Measurements from ENCODE around the gene TGM3. TPM values are rescaled to one million over a fixed set of nuclear protein-coding genes. Genes with fewer than 3 reads are reported as not detected.

The TGM3 gene
- polyA plus RNA-seq, 3 donors = not detected

- Histone ChIP-seq H3K4me3 (replicated peaks in 1 of 3; ENCODE audit: low read depth in 2 of 3, low read length in 3 of 3) (no peak overlapping the region), H3K36me3 (replicated peaks in 1 of 2; ENCODE audit: control insufficient read depth in 1 of 2, insufficient read depth in 2 of 2, low read length in 2 of 2) (no peaks in the 10 kb centered on the region), H3K4me2 (replicated peaks; ENCODE audit: extremely low read depth, low read length, poor library complexity, severe bottlenecking) (no peak overlapping the region), H3K9ac (ENCODE audit: insufficient read depth, low read length, poor library complexity, severe bottlenecking) (no peak overlapping the region), H4K20me1 (ENCODE audit: insufficient read depth, low read length) (no peaks in the 10 kb centered on the region), H3K9me3 (replicated peaks in 1 of 2; ENCODE audit: control insufficient read depth in 1 of 2, insufficient read depth in 1 of 2, low read length in 2 of 2) (no peaks in the 10 kb centered on the region), H3K79me2 (ENCODE audit: insufficient read depth, low read length) (no peaks in the 10 kb centered on the region), H3K27ac (ENCODE audit: low read depth in 1 of 2, low read length in 2 of 2) (peak overlapping the region in 1 of 2 donors; percentile 95), H3K4me1 (ENCODE audit: control insufficient read depth in 1 of 2, insufficient read depth in 2 of 2, low read length in 2 of 2) (peaks cover 63 to 73% of the 10 kb centered on the region in 2 donors), H2AFZ (ENCODE audit: insufficient read depth, low read depth, low read length, poor library complexity, severe bottlenecking) (no peak overlapping the region), H3K27me3 (ENCODE audit: control insufficient read depth in 2 of 2, insufficient read depth in 2 of 2, low read length in 2 of 2) (no peaks in the 10 kb centered on the region)
- intact Hi-C loops (cut with micrococcal nuclease) = no loop called here
- 98% methylated on average over 7 of the region's 8 CpGs for WGBS (ENCODE audit: insufficient coverage)
- peaks cover 68% of the 10 kb centered on the region for H3K4me1 Mint-ChIP-seq
- TF ChIP-seq CTCF (IDR thresholded peaks at IDR 0.05) = no peak
- DNase-seq = no peak
- no peaks in the 10 kb centered on the region for H3K27me3 Mint-ChIP-seq (ENCODE audit: low read depth in 3 of 3)
- H3K27ac Mint-ChIP-seq = peak overlapping the region; percentile 16 to 99 (median 88)
- H3K4me3 Mint-ChIP-seq = no peak overlapping the region
- H3K36me3 Mint-ChIP-seq = peaks cover 0 to 2% of the 10 kb centered on the region in 2 donors
- H3K9me3 Mint-ChIP-seq = peaks cover 0 to 3% (median 0%) of the 10 kb centered on the region in 7 donors
These were observed 17.1 kb downstream of the TGM3 start for GRCh38 chr20:2312876-2313275.

DNA sequence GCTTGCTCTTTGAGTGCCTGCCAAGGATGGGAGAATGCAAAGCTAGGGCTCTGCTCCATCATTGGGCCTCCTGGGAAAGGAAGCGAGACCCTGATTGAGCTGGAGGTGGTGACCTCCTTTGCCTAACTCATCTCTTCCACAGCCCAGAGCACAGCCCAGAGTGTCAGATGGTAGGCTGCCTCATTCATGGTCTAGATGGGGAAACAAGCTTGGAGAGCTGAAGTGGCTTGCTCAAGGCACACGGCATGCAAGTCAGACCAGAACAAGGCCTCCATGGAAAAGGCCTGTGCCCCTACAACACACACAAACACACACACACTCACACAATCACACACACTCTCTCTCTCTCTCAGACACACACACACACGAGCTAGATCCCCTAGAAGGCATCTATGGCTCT is 17.5 kb downstream of the TGM3 start:
- Histone ChIP-seq H3K4me3 (replicated peaks in 1 of 3; ENCODE audit: low read depth in 2 of 3, low read length in 3 of 3) (no peak overlapping the region), H3K79me2 (ENCODE audit: insufficient read depth, low read length) (no peaks in the 10 kb centered on the region), H3K36me3 (replicated peaks in 1 of 2; ENCODE audit: control insufficient read depth in 1 of 2, insufficient read depth in 2 of 2, low read length in 2 of 2) (no peaks in the 10 kb centered on the region), H3K9me3 (replicated peaks in 1 of 2; ENCODE audit: control insufficient read depth in 1 of 2, insufficient read depth in 1 of 2, low read length in 2 of 2) (no peaks in the 10 kb centered on the region), H2AFZ (ENCODE audit: insufficient read depth, low read depth, low read length, poor library complexity, severe bottlenecking) (no peak overlapping the region), H3K4me1 (ENCODE audit: control insufficient read depth in 1 of 2, insufficient read depth in 2 of 2, low read length in 2 of 2) (peaks cover 63 to 73% of the 10 kb centered on the region in 2 donors), H3K9ac (ENCODE audit: insufficient read depth, low read length, poor library complexity, severe bottlenecking) (no peak overlapping the region), H3K4me2 (replicated peaks; ENCODE audit: extremely low read depth, low read length, poor library complexity, severe bottlenecking) (no peak overlapping the region), H3K27me3 (ENCODE audit: control insufficient read depth in 2 of 2, insufficient read depth in 2 of 2, low read length in 2 of 2) (no peaks in the 10 kb centered on the region), H4K20me1 (ENCODE audit: insufficient read depth, low read length) (no peaks in the 10 kb centered on the region), H3K27ac (ENCODE audit: low read depth in 1 of 2, low read length in 2 of 2) (peak overlapping the region in 1 of 2 donors; percentile 95)
- no peaks in the 10 kb centered on the region for H3K27me3 Mint-ChIP-seq (ENCODE audit: low read depth in 3 of 3)
- intact Hi-C loops (cut with micrococcal nuclease) = no loop called here
- TF ChIP-seq CTCF (IDR thresholded peaks at IDR 0.05) = no peak
- peak overlapping the region in 1 of 2 donors; percentile 44 for H3K4me3 Mint-ChIP-seq
- H3K36me3 Mint-ChIP-seq = peaks cover 0 to 2% of the 10 kb centered on the region in 2 donors
- DNase-seq = peak in 1 of 3 donors; percentile 27
- WGBS (ENCODE audit: insufficient coverage) = no CpG with 5 or more reads among the region's 3 CpGs
- peak overlapping the region; percentile 26 to 99 (median 95) for H3K27ac Mint-ChIP-seq
- peaks cover 0 to 3% (median 0%) of the 10 kb centered on the region in 7 donors for H3K9me3 Mint-ChIP-seq
- peaks cover 68% of the 10 kb centered on the region for H3K4me1 Mint-ChIP-seq

All from CD14-positive monocyte (primary cell).